ENCODE results near the gene SLC26A1.

DNA sequence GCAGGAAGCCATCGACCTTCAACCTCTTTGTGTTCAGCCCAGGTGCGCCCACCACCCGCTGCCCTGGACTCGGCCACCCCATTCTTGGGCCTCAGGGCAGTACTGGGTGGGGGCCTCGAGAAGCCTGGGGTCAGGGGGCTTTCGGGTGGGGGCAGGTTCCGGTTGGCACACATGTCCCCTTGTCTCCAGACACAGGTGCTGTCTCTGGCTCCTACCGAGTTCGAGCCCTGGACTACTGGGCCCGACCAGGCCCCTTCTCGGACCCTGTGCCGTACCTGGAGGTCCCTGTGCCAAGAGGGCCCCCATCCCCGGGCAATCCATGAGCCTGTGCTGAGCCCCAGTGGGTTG is 10.8 kb upstream of the SLC26A1 start:
- TF ChIP-seq, protein P1, sequence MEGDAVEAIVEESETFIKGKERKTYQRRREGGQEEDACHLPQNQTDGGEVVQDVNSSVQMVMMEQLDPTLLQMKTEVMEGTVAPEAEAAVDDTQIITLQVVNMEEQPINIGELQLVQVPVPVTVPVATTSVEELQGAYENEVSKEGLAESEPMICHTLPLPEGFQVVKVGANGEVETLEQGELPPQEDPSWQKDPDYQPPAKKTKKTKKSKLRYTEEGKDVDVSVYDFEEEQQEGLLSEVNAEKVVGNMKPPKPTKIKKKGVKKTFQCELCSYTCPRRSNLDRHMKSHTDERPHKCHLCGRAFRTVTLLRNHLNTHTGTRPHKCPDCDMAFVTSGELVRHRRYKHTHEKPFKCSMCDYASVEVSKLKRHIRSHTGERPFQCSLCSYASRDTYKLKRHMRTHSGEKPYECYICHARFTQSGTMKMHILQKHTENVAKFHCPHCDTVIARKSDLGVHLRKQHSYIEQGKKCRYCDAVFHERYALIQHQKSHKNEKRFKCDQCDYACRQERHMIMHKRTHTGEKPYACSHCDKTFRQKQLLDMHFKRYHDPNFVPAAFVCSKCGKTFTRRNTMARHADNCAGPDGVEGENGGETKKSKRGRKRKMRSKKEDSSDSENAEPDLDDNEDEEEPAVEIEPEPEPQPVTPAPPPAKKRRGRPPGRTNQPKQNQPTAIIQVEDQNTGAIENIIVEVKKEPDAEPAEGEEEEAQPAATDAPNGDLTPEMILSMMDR (IDR thresholded peaks at IDR 0.05): no peak
- TF ChIP-seq POLR2A (IDR thresholded peaks at IDR 0.05) (no peak), EP300 (IDR thresholded peaks at IDR 0.05) (no peak), POLR2AphosphoS5 (IDR thresholded peaks at IDR 0.05) (no peak)
